ENCODE measurements around the gene OR2C3.
"Not testable (repeated sequence)": the region's sequence is repeated elsewhere in the genome, so short reads cannot be mapped to it uniquely, and the experiment has no call there.

OR2C3 gene

DNA sequence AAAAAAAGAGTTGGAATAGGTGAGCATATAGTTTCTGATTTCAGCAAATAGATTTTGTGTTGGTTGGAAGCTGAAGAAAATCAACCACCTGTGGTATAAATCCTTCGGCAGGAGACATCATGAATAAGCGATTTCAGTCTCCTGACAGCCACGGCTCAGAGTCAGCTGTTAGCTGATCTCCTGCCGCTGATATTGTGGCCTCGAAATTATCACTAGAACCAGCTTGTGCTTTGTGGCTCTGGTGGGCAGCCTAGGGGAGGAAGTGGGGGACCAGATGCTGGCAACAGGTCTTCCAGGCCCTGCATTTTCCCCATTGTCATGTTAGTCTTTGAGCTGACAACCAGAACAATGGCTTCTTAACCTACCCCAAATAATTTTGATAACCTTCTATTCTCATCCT, 11.9 kb upstream of the OR2C3 start:
- Histone ChIP-seq H3K9ac (ENCODE audit: low read depth, low read length) (no peak overlapping the region), H3K4me3 (ENCODE audit: low read depth, low read length) (no peak overlapping the region), H3K27me3 (ENCODE audit: control insufficient read depth, insufficient read depth, low read length) (no peaks in the 10 kb centered on the region), H3K27ac (ENCODE audit: low read depth, low read length) (no peak overlapping the region), H3K4me1 (ENCODE audit: control insufficient read depth, insufficient read depth, low read length) (peaks cover 14% of the 10 kb centered on the region), H3K36me3 (ENCODE audit: control insufficient read depth, insufficient read depth, low read length) (no peaks in the 10 kb centered on the region), H3K9me3 (ENCODE audit: control insufficient read depth, insufficient read depth, low read length) (no peaks in the 10 kb centered on the region)

DNA sequence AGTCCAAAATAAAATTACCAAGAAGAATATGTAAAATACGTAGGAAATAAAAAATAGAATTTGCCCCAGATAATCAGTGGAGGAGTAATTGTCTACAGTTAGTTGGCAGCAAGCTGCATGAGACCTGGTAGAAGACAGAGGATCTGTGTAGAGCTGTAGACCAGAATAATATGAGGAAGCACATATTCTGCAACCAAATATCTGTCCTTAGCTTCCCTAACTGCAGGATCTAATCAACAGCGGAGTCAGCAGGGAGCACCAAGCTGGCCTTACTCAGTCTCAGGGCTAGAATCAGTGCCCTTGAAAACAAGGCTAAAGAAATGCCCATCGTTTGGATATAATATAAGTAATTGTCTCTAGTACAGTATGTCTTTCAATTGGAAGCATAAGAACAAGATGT, 6.6 kb upstream of the OR2C3 start:
- no peaks in the 10 kb centered on the region for H3K9me3 ChIP-seq (ENCODE audit: control insufficient read depth, insufficient read depth, low read length)
- H3K27ac ChIP-seq (ENCODE audit: low read depth, low read length): no peak overlapping the region
- H3K36me3 ChIP-seq (ENCODE audit: control insufficient read depth, insufficient read depth, low read length): no peaks in the 10 kb centered on the region
- no peak overlapping the region for H3K9ac ChIP-seq (ENCODE audit: low read depth, low read length)
- H3K27me3 ChIP-seq (ENCODE audit: control insufficient read depth, insufficient read depth, low read length): no peaks in the 10 kb centered on the region
- peaks cover 6% of the 10 kb centered on the region for H3K4me1 ChIP-seq (ENCODE audit: control insufficient read depth, insufficient read depth, low read length)
- H3K4me3 ChIP-seq (ENCODE audit: low read depth, low read length): no peak overlapping the region

DNA sequence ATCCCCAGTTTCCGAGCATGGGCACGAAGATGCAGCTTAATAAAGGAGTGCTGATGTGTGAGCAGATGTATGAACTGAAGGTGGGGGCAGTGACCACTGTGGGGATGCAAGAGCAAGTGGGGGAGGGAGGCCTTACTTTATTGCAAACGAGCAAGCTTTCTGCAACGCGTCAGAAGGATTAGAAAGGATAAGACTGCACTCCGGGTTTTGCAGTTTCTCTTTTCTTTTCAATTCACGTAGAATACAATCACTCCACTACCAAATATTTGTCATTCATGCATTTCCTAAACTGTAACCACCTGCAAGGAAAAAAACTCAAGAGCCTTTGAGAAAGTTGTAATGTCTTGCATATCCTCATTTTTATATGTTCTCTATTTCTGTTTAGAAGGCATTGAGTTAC, 4.3 kb upstream of the OR2C3 start:
- H3K27ac ChIP-seq (ENCODE audit: low read depth, low read length): no peak overlapping the region
- H3K27me3 ChIP-seq (ENCODE audit: control insufficient read depth, insufficient read depth, low read length): no peaks in the 10 kb centered on the region
- H3K4me3 ChIP-seq (ENCODE audit: low read depth, low read length): no peak overlapping the region
- H3K9me3 ChIP-seq (ENCODE audit: control insufficient read depth, insufficient read depth, low read length): no peaks in the 10 kb centered on the region
- H3K4me1 ChIP-seq (ENCODE audit: control insufficient read depth, insufficient read depth, low read length): no peaks in the 10 kb centered on the region
- no peak overlapping the region for H3K9ac ChIP-seq (ENCODE audit: low read depth, low read length)
- no peaks in the 10 kb centered on the region for H3K36me3 ChIP-seq (ENCODE audit: control insufficient read depth, insufficient read depth, low read length)

DNA sequence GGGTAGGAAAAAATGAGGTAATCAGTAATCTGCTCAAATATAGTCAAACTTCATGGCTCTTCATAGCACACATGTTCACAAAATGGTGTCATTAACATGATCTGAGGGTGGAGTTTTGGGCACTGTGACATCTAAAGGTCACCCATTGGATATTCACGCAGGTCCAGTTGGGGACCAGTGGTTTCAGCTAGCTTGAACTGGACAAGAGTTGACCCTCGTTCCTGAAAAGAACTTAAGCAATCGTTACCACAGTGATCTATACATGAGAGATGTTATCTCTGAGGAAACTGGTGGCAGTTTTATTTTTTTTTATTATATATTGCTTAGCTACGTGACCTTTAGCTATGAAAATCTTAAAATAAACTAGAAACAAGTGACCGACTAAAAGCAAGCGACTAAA, 3.0 kb upstream of the OR2C3 start:
- H3K4me3 ChIP-seq (ENCODE audit: low read depth, low read length): no peak overlapping the region
- no peaks in the 10 kb centered on the region for H3K4me1 ChIP-seq (ENCODE audit: control insufficient read depth, insufficient read depth, low read length)
- no peaks in the 10 kb centered on the region for H3K27me3 ChIP-seq (ENCODE audit: control insufficient read depth, insufficient read depth, low read length)
- H3K9ac ChIP-seq (ENCODE audit: low read depth, low read length): no peak overlapping the region
- no peaks in the 10 kb centered on the region for H3K36me3 ChIP-seq (ENCODE audit: control insufficient read depth, insufficient read depth, low read length)
- no peak overlapping the region for H3K27ac ChIP-seq (ENCODE audit: low read depth, low read length)
- no peaks in the 10 kb centered on the region for H3K9me3 ChIP-seq (ENCODE audit: control insufficient read depth, insufficient read depth, low read length)

DNA sequence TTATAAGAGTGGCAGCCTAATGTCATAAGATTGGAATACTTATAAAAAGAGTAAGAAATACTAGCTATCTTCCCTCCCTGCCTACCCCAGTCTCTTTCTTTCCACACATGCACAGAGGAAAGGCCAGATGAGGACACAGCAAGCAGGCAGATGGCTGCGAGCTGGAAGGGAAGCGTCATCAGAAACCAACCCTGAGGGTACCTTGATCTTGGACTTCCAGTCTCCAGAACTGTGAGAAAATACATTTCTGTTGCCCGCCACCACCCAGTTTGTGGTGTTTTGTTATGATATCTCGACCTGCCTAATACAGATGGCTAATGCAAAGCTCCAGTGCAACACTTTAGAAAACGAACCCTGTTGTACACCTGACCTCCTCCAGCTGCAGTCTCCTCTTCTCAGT, 2.3 kb upstream of the OR2C3 start:
- Histone ChIP-seq H3K9ac (ENCODE audit: low read depth, low read length) (no peak overlapping the region), H3K4me1 (ENCODE audit: control insufficient read depth, insufficient read depth, low read length) (no peaks in the 10 kb centered on the region), H3K36me3 (ENCODE audit: control insufficient read depth, insufficient read depth, low read length) (no peaks in the 10 kb centered on the region), H3K4me3 (ENCODE audit: low read depth, low read length) (no peak overlapping the region), H3K9me3 (ENCODE audit: control insufficient read depth, insufficient read depth, low read length) (no peaks in the 10 kb centered on the region), H3K27me3 (ENCODE audit: control insufficient read depth, insufficient read depth, low read length) (no peaks in the 10 kb centered on the region), H3K27ac (ENCODE audit: low read depth, low read length) (no peak overlapping the region)

DNA sequence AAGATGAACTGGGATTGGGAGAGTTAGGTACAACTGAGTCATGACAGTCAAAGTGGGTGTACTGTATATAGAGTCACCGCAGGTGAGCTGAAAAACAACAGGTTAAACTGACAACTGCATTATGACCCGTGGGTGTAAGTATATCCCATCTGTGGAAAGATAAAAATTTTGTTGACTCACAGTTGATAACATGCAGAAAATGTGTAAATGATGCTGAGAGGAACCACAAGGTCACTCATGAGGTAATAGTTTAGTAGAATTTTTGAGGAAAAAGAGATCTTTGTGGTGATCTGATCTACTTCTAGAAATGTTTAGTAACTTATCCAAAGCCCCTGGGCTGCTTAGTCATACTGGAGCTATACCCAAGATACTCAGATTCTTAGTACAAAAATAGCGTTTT, 838 bp downstream of the OR2C3 start:
- no peaks in the 10 kb centered on the region for H3K4me1 ChIP-seq (ENCODE audit: control insufficient read depth, insufficient read depth, low read length)
- no peaks in the 10 kb centered on the region for H3K27me3 ChIP-seq (ENCODE audit: control insufficient read depth, insufficient read depth, low read length)
- H3K9ac ChIP-seq (ENCODE audit: low read depth, low read length): no peak overlapping the region
- H3K36me3 ChIP-seq (ENCODE audit: control insufficient read depth, insufficient read depth, low read length): no peaks in the 10 kb centered on the region
- H3K27ac ChIP-seq (ENCODE audit: low read depth, low read length): no peak overlapping the region
- no peak overlapping the region for H3K4me3 ChIP-seq (ENCODE audit: low read depth, low read length)
- H3K9me3 ChIP-seq (ENCODE audit: control insufficient read depth, insufficient read depth, low read length): no peaks in the 10 kb centered on the region

DNA sequence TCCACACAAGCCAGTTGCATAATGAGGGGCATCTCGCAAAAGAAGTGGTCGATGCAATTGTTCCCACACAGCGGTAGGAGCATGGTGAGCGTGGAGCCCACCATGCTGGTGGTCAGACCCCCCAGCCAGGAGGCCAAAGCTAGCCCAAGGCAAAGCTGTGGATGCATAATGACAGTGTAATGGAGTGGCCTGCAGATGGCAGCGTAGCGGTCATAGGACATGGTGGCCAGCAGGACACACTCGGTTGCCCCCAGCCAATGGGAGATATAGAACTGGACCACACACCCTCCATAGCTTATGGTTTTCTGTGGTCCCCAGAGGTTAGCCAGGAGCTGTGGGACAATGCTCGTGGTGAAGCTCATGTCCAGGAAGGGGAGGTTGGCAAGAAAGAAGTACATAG, 4.3 kb downstream of the OR2C3 start:
- Histone ChIP-seq H3K4me3 (ENCODE audit: low read depth, low read length) (no peak overlapping the region), H3K27me3 (ENCODE audit: control insufficient read depth, insufficient read depth, low read length) (no peaks in the 10 kb centered on the region), H3K4me1 (ENCODE audit: control insufficient read depth, insufficient read depth, low read length) (no peaks in the 10 kb centered on the region), H3K27ac (ENCODE audit: low read depth, low read length) (no peak overlapping the region), H3K9ac (ENCODE audit: low read depth, low read length) (no peak overlapping the region), H3K9me3 (ENCODE audit: control insufficient read depth, insufficient read depth, low read length) (no peaks in the 10 kb centered on the region), H3K36me3 (ENCODE audit: control insufficient read depth, insufficient read depth, low read length) (no peaks in the 10 kb centered on the region)

DNA sequence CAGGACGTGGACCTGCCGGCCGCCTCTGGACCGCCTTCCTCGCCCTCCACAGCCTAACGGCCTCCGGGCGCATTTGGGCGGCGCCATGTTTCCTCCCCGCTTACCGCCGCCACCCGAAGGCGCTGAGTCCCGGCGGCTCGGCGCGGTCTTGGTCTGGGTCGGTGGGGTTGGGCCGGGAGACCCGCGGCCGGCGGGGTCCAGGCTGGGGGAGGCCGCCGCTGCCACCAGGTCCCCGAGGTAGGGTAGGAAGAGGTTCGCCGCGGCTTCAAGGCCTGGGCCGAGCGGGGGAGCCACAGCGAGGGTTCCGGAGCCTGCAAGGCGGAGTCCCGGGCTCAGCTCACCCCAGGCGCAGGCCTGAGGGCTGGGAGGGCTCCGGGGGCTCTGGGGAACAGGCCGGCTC, 5.5 kb downstream of the OR2C3 start:
- no peaks in the 10 kb centered on the region for H3K4me1 ChIP-seq (ENCODE audit: control insufficient read depth, insufficient read depth, low read length)
- H3K9me3 ChIP-seq (ENCODE audit: control insufficient read depth, insufficient read depth, low read length): no peaks in the 10 kb centered on the region
- no peak overlapping the region for H3K9ac ChIP-seq (ENCODE audit: low read depth, low read length)
- no peaks in the 10 kb centered on the region for H3K36me3 ChIP-seq (ENCODE audit: control insufficient read depth, insufficient read depth, low read length)
- no peaks in the 10 kb centered on the region for H3K27me3 ChIP-seq (ENCODE audit: control insufficient read depth, insufficient read depth, low read length)
- no peak overlapping the region for H3K4me3 ChIP-seq (ENCODE audit: low read depth, low read length)
- no peak overlapping the region for H3K27ac ChIP-seq (ENCODE audit: low read depth, low read length)

DNA sequence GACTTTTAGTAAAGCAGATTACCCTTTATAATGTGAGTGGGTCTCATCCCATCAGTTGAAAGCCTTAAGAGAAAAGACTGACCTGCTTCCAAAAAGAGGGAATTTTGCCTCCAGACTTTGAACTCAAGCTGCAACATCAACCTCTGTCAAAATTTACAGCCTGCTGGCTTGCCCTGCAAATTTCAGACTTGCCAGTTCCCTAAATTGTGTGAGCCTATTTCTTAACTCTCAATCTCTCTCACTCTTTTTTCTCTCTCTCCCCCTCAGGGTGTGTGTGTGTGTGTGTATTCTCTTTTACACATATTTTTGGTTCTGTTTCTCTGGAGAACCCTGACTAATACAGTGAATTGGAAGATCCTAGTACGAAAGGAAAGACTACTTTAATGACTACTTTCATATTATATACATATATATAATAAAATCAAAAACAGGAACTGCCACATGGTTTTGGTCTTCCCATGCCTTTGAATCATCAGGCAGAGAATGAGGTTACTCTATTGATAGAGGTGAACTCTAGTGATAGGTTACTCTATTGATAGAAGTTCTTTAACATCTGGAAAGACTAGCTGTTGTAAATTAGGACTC, 6.4 kb downstream of the OR2C3 start:
- no peaks in the 10 kb centered on the region for H3K36me3 ChIP-seq (ENCODE audit: control insufficient read depth, insufficient read depth, low read length)
- no peak overlapping the region for H3K9ac ChIP-seq (ENCODE audit: low read depth, low read length)
- no peaks in the 10 kb centered on the region for H3K9me3 ChIP-seq (ENCODE audit: control insufficient read depth, insufficient read depth, low read length)
- H3K4me3 ChIP-seq (ENCODE audit: low read depth, low read length): no peak overlapping the region
- H3K27ac ChIP-seq (ENCODE audit: low read depth, low read length): no peak overlapping the region
- H3K27me3 ChIP-seq (ENCODE audit: control insufficient read depth, insufficient read depth, low read length): no peaks in the 10 kb centered on the region
- H3K4me1 ChIP-seq (ENCODE audit: control insufficient read depth, insufficient read depth, low read length): no peaks in the 10 kb centered on the region

DNA sequence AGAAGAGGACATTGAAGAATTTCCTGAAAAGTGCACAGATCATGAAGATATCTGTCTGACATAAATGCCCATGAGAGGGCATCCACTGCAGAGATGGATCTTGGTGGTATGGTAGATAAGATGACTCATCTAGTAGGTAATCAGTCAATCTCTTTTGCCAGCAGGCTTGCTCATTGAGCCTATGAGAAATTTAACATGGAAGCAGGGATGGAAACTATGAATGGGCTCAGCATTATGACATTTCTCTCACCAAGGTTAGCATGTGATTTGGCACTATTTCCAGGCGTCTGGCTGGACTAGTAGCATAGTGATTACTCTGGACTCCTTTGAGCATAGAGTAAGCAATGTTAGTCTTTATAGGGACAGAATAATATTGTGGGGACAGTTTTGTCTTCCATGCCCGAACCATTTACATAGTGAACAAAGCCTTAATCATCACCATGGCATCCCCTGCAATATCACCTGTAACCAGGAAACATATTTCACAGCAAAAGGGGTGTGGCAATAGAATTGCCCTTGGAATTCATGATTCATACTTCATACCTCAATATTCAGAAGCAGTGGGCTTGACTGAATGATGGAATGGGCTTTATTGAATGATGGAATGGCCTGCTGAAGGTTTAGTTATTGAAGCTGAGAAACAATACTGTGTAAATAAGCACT, 7.3 kb downstream of the OR2C3 start:
- no peak overlapping the region for H3K9ac ChIP-seq (ENCODE audit: low read depth, low read length)
- no peaks in the 10 kb centered on the region for H3K36me3 ChIP-seq (ENCODE audit: control insufficient read depth, insufficient read depth, low read length)
- no peaks in the 10 kb centered on the region for H3K27me3 ChIP-seq (ENCODE audit: control insufficient read depth, insufficient read depth, low read length)
- no peaks in the 10 kb centered on the region for H3K9me3 ChIP-seq (ENCODE audit: control insufficient read depth, insufficient read depth, low read length)
- H3K4me1 ChIP-seq (ENCODE audit: control insufficient read depth, insufficient read depth, low read length): no peaks in the 10 kb centered on the region
- H3K4me3 ChIP-seq (ENCODE audit: low read depth, low read length): no peak overlapping the region
- H3K27ac ChIP-seq (ENCODE audit: low read depth, low read length): no peak overlapping the region

DNA sequence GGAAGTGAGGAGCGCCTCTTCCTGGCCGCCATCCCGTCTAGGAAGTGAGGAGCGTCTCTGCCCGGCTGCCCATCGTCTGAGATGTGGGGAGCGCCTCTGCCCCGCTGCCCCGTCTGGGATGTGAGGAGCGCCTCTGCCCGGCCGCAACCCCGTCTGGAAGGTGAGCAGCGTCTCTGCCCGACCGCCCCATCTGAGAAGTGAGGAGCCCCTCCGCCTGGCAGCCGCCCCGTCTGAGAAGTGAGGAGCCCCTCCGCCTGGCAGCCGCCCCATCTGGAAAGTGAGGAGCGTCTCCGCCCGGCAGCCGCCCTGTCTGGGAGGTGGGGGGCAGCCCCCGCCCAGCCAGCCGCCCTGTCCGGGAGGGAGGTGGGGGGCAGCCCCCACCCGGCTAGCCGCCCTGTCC, 14.4 kb downstream of the OR2C3 start:
- not testable (repeated sequence) for H3K9ac ChIP-seq (ENCODE audit: low read depth, low read length); H3K27ac ChIP-seq (ENCODE audit: low read depth, low read length); H3K4me3 ChIP-seq (ENCODE audit: low read depth, low read length); H3K4me1 ChIP-seq (ENCODE audit: control insufficient read depth, insufficient read depth, low read length); H3K36me3 ChIP-seq (ENCODE audit: control insufficient read depth, insufficient read depth, low read length); H3K27me3 ChIP-seq (ENCODE audit: control insufficient read depth, insufficient read depth, low read length)
- peaks cover 14% of the 10 kb centered on the region for H3K9me3 ChIP-seq (ENCODE audit: control insufficient read depth, insufficient read depth, low read length)

DNA sequence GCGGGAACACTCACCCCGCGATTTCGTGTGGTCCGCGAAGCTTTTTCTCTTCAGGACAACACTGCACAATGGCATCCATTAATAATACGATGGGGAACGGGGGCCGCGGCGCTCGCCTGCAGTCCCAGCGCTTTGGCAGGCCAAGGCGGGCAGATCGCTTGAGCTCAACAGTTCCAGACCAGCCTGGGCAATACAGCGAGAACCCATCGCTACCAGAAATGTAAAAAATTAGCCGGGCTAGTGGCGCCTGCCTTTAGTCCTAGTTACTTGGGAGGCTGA, 17.7 kb downstream of the OR2C3 start:
- Histone ChIP-seq H3K9ac (ENCODE audit: low read depth, low read length) (no peak overlapping the region), H3K4me1 (ENCODE audit: control insufficient read depth, insufficient read depth, low read length) (no peaks in the 10 kb centered on the region), H3K4me3 (ENCODE audit: low read depth, low read length) (no peak overlapping the region), H3K9me3 (ENCODE audit: control insufficient read depth, insufficient read depth, low read length) (peaks cover 16% of the 10 kb centered on the region), H3K27me3 (ENCODE audit: control insufficient read depth, insufficient read depth, low read length) (no peaks in the 10 kb centered on the region), H3K36me3 (ENCODE audit: control insufficient read depth, insufficient read depth, low read length) (no peaks in the 10 kb centered on the region), H3K27ac (ENCODE audit: low read depth, low read length) (no peak overlapping the region)
